Fibroblast of skin of right biceps (primary cell): Measurements from ENCODE around the gene PRR4.

ENCODE experiments used
- DNase-seq: peaks from one replicate; pipeline ENCODE4 v3.0.0-alpha.2; 2013

The PRR4 gene, protein sequence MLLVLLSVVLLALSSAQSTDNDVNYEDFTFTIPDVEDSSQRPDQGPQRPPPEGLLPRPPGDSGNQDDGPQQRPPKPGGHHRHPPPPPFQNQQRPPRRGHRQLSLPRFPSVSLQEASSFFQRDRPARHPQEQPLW

DNA sequence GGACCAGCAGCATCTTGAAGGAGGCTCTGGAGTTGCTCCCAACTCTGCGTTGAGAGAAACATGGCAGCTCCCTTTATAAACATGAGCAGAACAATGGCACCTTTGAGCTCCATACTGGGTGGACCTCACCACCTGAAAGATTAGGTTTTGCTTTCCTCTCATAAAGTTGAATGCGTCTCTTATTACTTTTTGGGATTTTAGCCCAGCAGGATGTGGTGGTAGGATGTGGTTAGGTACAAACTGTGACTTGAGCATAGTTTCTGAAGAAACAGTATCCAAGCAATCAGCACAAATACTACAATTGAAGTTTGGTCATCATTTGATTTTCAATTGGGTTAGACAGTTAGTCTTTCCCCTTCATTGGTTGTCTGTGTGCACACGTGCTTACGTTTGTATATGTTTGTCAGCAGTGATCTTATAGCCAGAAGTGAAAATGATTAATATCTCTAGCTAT, at the start of gene PRR4:
Gene PRR4, minus strand, starts transcription at position 51 of the 454 bp plus-strand sequence. Its CDS starts 38 bp downstream, at position 13.
- no peak for DNase-seq

DNA sequence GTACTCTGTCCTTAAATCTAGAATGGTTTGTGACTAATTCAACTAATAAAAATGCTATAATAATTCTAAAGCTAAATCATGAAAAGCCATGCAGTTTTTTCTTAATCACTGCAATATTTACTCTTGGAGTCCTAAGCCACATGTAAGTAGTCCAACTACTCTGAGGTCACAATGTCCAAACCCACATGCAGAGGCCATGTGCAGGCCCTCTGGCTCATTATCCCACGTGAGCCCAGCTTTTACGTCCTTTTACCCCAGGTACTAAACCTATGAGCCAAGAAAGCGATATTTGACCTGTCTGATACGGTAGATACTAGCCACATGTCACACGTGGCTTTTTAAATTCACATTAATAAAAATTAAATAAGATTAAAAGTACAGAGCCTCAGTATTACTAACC, 47.6 kb upstream of the PRR4 start:
- DNase-seq: no peak

GRCh38 chr12:10891937-10892336, 42.7 kb upstream of the PRR4 start:
- DNase-seq: no peak

DNA sequence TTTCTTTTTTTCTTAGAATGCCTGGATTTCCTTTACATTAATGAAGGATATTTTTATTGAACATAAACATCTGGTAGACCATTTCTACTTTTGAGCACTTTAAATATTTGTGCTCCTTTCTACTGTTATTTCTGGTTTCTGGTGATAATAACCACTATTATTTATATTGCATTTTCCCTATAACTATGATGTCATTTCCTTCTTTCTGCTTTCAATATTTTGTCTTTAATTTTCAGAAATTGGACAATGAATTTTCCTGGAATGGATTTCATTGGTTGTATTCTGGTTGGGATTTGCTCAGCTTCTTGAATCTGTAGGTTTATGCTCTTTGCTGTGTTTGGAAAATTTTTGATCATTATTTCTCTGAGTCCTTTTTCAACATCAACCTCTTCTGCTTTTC, 40.0 kb upstream of the PRR4 start:
- no peak for DNase-seq

DNA sequence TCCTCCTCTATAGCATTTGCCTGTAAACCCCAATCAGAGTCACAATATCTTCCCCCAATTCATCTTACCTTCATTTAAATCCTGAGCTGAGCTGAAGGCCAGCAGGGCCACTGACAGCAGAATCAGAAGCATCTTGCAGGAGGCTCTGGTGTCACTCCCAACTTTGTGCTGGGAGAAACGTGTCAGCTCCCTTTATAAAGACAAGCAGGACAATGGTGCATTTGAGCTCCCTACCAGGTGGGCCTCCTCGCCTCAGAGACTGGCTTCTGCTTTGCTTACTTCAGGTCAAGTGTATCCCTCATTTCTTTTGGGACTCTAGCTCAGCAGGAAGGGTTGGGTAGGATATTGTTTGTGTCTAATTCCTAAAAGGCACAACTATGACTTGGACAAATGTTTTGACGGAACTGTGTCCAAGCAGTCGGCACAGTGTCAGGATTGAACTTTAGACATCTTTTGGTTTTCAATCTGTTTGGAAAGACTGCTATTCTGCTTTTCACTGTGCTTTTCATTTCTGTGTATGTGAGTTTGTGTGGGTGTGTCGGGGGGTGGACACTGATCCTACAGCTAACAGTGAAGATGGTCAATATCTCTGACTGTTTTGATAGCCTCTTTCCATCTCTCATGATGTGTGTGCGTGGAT, 34.9 kb upstream of the PRR4 start, which contains the start of gene PRH1:
Gene PRH1, minus strand, starts transcription at position 170 of the 640 bp plus-strand sequence. Its CDS starts 38 bp downstream, at position 132.
- no peak for DNase-seq

DNA sequence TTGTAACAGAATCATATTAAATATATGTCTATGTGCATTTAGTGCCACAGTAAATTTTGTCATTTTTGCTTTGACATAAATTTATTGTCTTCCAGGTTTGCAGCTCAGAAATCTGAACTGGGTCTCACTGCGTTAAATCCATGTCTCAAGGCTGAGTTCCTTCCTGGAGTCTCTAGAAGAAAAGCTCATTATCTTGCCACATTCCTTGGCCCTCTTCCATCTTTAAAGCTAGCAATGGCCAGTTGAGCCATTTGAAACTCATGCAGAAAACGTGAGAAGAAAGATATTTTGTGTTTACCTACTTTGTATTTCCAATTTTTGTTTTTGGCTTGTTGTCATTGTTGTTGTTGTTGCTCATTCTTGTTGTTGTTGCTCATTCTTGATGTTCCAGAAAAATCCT, 24.1 kb upstream of the PRR4 start:
- peak; percentile 12 for DNase-seq

DNA sequence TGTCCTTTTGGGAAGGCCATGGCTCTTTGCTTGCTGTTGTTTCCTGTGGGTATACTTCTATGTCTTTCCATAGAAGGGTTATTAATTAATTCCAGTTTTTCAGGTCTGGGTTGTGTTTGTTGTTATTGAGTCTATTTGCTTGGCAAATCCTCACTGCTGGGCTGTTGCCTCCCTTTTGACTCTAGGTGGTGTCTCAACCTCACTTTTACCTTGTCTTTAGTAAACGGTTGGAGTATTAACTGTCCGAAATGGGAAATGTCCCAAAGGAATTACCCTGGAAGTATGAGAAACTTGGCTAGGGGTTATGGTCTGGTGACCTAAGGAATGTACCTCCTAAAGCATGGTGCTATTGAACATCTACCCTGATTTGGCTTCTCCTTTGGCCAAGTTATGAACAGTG, 18.1 kb upstream of the PRR4 start:
- no peak for DNase-seq

- DNase-seq: no peak
Observed at GRCh38 chr12:10863512-10864218, 14.4 kb upstream of the PRR4 start.

DNA sequence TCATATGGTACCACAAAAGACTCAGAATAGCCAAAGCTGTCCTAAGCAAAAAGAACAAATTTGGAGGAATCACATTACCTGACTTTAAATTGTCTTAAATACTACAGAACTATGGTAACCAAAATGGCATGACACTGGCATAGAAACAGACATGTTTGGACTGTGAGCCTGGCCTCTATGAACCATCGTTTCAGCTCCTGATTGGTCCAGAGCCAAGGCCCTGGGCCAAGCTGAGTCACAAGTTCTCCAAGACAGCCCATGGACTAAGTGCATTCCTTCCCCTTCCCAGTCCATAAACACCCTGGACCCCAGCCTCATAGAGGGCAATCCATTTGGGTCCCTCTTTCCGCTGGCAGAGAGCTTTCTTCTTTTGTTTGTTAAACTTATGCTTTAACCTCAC, 12.1 kb upstream of the PRR4 start:
- DNase-seq: peak; percentile 14

GRCh38 chr12:10855807-10856206, 6.5 kb upstream of the PRR4 start:
- DNase-seq: no peak

DNA sequence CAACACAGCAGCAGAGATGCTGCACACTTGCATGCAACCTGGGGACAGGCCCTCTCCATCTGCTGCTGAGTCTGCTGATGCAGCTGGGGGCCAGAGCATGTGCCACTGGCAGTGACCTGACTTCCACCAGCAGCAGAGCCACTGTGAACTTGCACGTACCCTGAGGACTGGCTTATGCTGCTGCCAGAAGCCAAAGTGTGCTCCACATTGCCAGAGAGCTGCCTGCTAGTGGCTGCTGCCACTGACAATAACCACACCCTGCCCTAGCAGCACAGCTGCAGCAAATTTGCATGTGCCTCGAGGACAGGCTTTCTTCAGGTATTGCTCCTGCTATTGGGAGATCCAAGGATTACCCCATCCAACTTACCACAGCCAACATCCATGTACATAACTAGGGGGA, 4.5 kb upstream of the PRR4 start:
- DNase-seq: no peak

DNA sequence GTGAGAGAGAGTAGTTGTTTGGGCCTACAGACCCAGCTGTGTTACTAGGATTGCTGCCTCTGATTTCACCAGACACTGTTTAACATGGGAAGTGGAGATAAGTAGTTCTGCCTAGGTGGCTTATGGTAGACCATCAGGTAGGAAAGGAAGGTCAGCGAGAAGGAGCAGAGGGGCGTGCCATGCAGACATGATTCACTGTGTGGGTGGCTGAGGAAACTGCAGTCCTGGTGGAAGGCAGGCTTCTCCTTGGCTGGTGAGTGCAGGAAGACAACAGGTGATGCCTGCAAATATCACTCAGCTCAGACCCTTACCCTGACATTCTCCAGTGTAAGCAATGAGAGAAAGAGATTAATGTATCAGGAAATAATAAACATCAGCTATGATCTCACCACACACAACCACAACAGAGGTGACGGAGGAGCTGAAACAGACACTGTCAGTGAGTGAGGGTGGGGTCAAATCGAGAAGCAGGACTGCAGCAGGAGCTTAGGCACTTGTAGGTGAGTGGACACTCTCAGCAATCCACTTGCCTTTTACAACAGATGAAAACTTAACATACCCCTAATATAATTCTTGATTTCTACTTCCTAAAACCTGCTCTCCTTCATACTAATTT, 2.1 kb upstream of the PRR4 start:
- no peak for DNase-seq

DNA sequence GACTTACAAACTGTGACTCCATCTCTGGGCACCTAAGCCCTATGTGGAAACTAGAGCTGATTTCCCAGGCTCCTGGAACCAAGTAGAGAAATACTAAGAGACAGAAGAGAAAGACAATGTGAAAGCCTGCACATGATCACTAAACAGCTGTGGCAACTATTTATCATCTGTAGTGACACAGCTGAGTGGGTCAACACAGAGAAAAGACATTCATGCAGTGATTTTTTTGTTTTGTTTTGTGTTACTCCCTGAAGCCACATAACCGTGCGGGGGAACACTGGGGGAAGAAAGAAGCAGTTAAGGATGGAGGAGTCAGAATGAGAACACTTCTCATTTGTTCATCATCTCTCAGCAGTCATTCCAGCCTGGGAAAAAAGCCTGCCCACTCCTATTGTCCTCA, 1.5 kb downstream of the PRR4 start:
- DNase-seq: no peak

DNA sequence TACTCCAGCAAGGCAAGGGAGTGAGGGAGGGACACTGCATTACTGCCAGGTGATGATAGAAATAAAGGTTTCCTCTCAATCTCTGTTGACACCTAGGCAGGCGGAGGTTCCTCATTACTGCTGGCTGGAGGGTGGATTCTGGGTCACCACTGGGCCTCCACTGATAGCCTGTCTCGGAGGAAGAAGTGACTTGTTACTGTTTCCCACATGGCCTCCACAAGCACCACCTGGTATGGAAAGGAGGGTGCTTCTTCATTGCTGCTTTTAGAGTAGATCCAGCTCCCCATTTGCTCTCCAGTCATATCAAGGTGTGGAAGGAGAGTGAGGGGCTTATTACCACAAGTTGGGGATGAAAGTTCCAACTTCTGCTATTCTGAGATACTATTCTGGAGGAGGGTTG, 6.4 kb downstream of the PRR4 start:
- no peak for DNase-seq

GRCh38 chr12:10838461-10838860, 10.8 kb downstream of the PRR4 start:
- no peak for DNase-seq

DNA sequence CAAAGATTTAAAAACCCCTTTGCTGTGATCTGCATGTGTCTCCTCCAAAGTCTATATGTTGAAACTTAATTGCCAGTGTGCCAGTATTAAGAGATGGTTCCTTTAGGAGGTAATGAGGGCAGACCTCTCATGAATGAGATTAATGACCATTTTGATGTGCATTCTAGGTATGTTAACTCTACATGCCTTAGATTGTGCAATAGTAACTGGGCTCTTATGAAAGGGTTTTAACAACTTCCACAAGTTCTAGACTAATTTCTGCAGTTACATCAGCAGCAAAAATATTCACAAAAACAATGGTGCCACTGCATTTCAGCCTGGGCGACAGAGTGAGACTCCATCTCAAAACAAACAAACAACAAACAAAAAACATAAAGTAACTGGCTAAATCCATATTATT, 19.3 kb downstream of the PRR4 start:
- no peak for DNase-seq

- no peak for DNase-seq
Observed at GRCh38 chr12:10826258-10826657, 23.0 kb downstream of the PRR4 start, which contains the start of gene TAS2R10. Gene TAS2R10 (minus strand): TSS chr12:10826358. CDS start chr12:10826269, 89 bp downstream.

DNA sequence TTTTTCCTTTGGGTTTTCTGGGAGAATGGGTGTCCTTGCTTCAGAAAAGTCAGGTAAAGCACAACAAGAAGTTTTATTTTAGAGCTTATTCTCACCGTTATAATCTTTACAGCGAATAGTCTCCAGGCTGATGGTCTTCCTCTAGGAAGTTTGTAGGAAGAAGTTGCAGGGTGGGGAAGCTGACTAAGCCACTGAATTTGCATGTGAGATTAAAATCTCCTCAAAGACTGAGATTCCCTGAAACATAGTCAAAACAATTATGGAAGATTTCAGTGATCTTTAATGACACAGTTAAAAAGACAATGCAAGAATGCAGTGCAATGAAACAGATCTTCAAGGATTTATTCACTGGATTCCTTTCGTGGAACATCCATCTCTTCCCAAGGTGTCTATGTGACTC, 24.3 kb downstream of the PRR4 start:
- DNase-seq: no peak

GRCh38 chr12:10811883-10812536, 37.3 kb downstream of the PRR4 start:
- DNase-seq: no peak

GRCh38 chr12:10810068-10810467, 39.2 kb downstream of the PRR4 start, which contains the start of gene TAS2R9:
Gene TAS2R9 (minus strand): TSS chr12:10810168. CDS start chr12:10810075, 93 bp downstream.
- DNase-seq: no peak

DNA sequence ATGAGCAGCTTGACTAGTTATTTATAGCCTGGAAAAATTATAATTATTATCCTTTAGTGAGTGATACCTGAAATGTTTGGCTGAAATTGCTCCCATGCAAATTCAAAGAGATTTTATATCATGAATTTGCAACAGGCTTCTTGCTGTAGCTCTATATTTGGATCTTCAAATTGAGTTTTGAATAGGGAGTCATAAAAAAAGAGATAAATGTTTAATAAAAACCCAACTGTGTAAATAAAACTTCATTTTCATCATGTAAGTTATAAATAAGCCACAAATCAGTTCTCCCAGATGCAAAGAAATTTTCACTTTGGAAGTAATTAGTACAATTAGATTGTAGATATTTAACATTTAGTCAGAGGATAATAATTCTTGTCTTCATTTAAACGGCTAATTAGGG, 42.1 kb downstream of the PRR4 start, which contains the start of gene TAS2R8:
Gene TAS2R8, minus strand, starts transcription at position 101 of the 400 bp plus-strand sequence. CDS start 306 bp downstream, outside the sequence.
- DNase-seq: no peak

DNA sequence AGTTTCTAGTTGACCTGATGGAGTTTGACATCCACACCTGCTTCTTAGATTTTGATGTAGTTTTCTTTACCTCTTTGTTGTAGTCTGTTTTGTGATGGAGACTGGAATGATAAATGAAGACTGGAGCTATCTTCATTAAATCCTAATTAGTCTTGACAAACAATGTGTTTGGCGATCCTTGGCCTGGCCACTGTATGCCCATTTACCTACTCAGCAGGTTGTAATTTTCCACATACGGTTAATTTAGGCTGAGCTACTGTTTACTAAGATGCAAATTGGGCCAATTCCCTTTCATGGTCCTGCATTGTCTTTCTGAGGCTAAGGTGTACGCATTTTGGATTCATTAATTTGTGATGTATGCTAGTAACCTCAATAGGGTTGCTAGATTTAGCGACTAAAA, 46.7 kb downstream of the PRR4 start, which contains the start of gene TAS2R7:
Gene TAS2R7, minus strand, starts transcription at position 41 of the 400 bp plus-strand sequence. CDS start 57 bp downstream, outside the sequence.
- no peak for DNase-seq

DNA sequence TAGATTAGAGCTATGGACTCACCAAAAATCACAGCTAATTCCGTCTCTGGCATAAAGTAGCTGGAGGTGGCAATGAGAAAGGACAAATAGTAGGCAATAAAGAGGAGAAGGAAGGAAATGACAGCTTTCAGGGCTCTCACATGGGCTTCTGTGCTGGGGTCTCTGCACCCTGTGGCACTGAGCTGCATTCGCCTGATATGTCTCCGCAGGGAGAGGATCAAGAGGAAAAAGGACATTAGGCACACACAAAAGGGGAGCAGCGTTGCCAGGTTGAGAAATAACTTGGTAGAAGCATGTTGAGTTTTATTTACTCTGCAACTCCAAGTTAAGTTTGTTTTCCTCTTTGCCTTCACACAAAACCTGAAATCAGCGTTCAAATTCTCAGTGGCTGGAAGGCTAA, 47.5 kb downstream of the PRR4 start:
- no peak for DNase-seq
